K562 (cell line): ENCODE data around the gene MEGF9. TPM values are rescaled to one million over a fixed set of nuclear protein-coding genes. Genes with fewer than 3 reads are reported as not detected.

Experiments
- FOXJ3 ChIP-seq: sonication (generic); formaldehyde crosslinking; IDR thresholded peaks from 2 replicates; pipeline ENCODE4 v1.4.0; 2020; ENCODE audit warnings: mild to moderate bottlenecking, missing genetic modification reagents
- FOXM1 ChIP-seq, 2 experiments: fragments of 450-650 bp in 1 of 2; sonication (generic) in 1 of 2; formaldehyde crosslinking in 1 of 2; IDR thresholded peaks; 2 replicates each; pipeline versions ENCODE4 v1.6.1 to v1.9.0; 2017 to 2022; ENCODE audit warnings: low read depth in 2 of 2, mild to moderate bottlenecking in 2 of 2, missing genetic modification reagents in 1 of 2, moderate library complexity in 1 of 2
- HDAC6 ChIP-seq: IDR thresholded peaks from 2 replicates; pipeline ENCODE4 v1.6.1; 2012; ENCODE audit warnings: low read depth, mild to moderate bottlenecking, control low read depth, inconsistent platforms, low read length, moderate library complexity
- KLF10 ChIP-seq: fragments of 250-450 bp; sonication (Bioruptor Pico); IDR thresholded peaks from 2 replicates; pipeline ENCODE4 v1.6.1; 2021; ENCODE audit warnings: matching md5 sums
- L3MBTL2 ChIP-seq: fragments of 450-650 bp; IDR thresholded peaks from 2 replicates; pipeline ENCODE4 v1.6.1; 2016; ENCODE audit warnings: mild to moderate bottlenecking, moderate library complexity
- NFIX ChIP-seq: fragments of 250-450 bp; sonication (Bioruptor Pico); IDR thresholded peaks from 2 replicates; pipeline ENCODE4 v1.4.0; 2020; ENCODE audit warnings: low read depth, mild to moderate bottlenecking, moderate library complexity
- SMARCE1 ChIP-seq: fragments of 450-650 bp; IDR thresholded peaks from 2 replicates; pipeline ENCODE4 v1.7.1; 2016; ENCODE audit warnings: mild to moderate bottlenecking
- ZNF583 ChIP-seq: fragments of 250-450 bp; sonication (Bioruptor Pico); IDR thresholded peaks from 2 replicates; pipeline ENCODE4 v1.4.0; 2020
- polyA plus RNA-seq, 8 experiments: library from polyadenylated mRNA; depleted of rRNA in 4 of 8; stranded (reverse) in 5 of 8; unstranded in 3 of 8; fragments of >200 nt; fragmentation: Nextera tagmentation in 2 of 8; fragmentation: Illumina TruSeq in 1 of 8; extraction: Ambion mirVana in 2 of 8; extraction: Trizol in 1 of 8; gene quantifications; 2 replicates each; pipeline versions ENCODE4 v1.2.1 to v1.2.3, GENCODE V29; 2011 to 2014; ENCODE audit warnings: inconsistent platforms in 1 of 8, missing spikeins in 1 of 8
- total RNA-seq, 7 experiments: library from RNA; depleted of rRNA in 6 of 7; stranded (reverse); fragments of >200 nt in 6 of 7; fragmentation: Illumina TruSeq in 2 of 7; extraction: Trizol in 2 of 7; gene quantifications; 2 replicates each; pipeline versions ENCODE4 v1.2.1 to v1.2.3, GENCODE V29; 2011 to 2021; ENCODE audit warnings: low replicate concordance in 1 of 7
- TF ChIP-seq, protein P1 (sequence below): fragments of 450-650 bp; IDR thresholded peaks from 2 replicates; pipeline ENCODE4 v1.6.1; 2016; ENCODE audit warnings: low read depth
- TF ChIP-seq, protein P2 (sequence below): sonication (generic); formaldehyde crosslinking; IDR thresholded peaks from 2 replicates; pipeline ENCODE4 v1.8.0; 2022; ENCODE audit warnings: missing genetic modification reagents, mild to moderate bottlenecking, borderline replicate concordance
- TF ChIP-seq, protein P3 (sequence below): fragments of 450-650 bp; IDR thresholded peaks from 2 replicates; pipeline ENCODE4 v1.6.1; 2016; ENCODE audit warnings: low read depth, mild to moderate bottlenecking, moderate library complexity
- TF ChIP-seq, protein P4 (sequence below): fragments of 250-450 bp; sonication (Bioruptor Pico); IDR thresholded peaks from 2 replicates; pipeline ENCODE4 v1.8.0; 2022; ENCODE audit warnings: inconsistent platforms, mild to moderate bottlenecking, moderate library complexity, borderline replicate concordance
- TF ChIP-seq, protein P5 (sequence below): fragments of 450-650 bp; formaldehyde crosslinking; conservative IDR thresholded peaks from 2 replicates; pipeline ENCODE4 v1.4.0; 2022; ENCODE audit warnings: mild to moderate bottlenecking, missing genetic modification characterization

The MEGF9 gene
- total and polyA plus RNA-seq, 9 of the 15 experiments (the other 6 are each of a cell fraction or from before 2014, with no cell fraction given): 2.1 to 6.2 (median 3.8) TPM

DNA sequence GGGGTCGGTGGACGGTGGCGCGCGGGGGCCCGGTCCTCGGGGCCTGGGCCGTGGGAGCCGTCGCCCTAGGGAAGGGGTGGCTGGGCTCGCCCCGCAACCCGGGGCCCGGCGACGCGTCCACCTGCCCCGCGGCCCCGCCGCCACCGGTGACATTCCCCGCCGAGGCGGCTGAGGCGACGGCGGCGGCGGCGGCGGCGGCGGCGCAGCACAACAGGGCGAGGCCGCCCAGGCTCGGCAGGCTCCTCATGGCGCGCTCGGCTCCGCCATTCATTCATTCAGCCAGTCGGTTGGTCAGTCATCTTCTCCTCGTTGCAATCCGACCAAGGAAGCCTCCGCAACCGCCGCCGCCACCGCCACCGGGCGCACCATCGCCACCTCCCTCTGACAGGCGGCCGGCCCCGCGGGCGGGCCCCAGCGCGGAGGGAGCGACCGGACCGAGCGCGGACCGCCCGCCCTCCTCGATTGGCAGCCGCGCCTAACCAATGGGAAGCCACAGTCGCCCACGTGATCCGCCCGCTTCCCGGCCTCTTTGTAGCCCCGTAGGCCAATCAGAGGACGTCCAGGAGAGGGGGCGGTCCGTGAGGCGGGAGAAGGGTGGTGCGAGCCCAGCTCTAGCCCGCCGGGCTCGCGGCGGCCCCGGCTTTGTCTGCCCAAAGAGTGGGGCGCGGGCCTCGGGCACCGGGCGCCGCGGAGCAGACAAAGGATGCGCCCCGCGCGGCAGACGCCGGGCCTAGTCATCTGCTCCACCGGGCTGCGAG lies at the start of gene MEGF9 (continued):
- TF ChIP-seq, protein P1, sequence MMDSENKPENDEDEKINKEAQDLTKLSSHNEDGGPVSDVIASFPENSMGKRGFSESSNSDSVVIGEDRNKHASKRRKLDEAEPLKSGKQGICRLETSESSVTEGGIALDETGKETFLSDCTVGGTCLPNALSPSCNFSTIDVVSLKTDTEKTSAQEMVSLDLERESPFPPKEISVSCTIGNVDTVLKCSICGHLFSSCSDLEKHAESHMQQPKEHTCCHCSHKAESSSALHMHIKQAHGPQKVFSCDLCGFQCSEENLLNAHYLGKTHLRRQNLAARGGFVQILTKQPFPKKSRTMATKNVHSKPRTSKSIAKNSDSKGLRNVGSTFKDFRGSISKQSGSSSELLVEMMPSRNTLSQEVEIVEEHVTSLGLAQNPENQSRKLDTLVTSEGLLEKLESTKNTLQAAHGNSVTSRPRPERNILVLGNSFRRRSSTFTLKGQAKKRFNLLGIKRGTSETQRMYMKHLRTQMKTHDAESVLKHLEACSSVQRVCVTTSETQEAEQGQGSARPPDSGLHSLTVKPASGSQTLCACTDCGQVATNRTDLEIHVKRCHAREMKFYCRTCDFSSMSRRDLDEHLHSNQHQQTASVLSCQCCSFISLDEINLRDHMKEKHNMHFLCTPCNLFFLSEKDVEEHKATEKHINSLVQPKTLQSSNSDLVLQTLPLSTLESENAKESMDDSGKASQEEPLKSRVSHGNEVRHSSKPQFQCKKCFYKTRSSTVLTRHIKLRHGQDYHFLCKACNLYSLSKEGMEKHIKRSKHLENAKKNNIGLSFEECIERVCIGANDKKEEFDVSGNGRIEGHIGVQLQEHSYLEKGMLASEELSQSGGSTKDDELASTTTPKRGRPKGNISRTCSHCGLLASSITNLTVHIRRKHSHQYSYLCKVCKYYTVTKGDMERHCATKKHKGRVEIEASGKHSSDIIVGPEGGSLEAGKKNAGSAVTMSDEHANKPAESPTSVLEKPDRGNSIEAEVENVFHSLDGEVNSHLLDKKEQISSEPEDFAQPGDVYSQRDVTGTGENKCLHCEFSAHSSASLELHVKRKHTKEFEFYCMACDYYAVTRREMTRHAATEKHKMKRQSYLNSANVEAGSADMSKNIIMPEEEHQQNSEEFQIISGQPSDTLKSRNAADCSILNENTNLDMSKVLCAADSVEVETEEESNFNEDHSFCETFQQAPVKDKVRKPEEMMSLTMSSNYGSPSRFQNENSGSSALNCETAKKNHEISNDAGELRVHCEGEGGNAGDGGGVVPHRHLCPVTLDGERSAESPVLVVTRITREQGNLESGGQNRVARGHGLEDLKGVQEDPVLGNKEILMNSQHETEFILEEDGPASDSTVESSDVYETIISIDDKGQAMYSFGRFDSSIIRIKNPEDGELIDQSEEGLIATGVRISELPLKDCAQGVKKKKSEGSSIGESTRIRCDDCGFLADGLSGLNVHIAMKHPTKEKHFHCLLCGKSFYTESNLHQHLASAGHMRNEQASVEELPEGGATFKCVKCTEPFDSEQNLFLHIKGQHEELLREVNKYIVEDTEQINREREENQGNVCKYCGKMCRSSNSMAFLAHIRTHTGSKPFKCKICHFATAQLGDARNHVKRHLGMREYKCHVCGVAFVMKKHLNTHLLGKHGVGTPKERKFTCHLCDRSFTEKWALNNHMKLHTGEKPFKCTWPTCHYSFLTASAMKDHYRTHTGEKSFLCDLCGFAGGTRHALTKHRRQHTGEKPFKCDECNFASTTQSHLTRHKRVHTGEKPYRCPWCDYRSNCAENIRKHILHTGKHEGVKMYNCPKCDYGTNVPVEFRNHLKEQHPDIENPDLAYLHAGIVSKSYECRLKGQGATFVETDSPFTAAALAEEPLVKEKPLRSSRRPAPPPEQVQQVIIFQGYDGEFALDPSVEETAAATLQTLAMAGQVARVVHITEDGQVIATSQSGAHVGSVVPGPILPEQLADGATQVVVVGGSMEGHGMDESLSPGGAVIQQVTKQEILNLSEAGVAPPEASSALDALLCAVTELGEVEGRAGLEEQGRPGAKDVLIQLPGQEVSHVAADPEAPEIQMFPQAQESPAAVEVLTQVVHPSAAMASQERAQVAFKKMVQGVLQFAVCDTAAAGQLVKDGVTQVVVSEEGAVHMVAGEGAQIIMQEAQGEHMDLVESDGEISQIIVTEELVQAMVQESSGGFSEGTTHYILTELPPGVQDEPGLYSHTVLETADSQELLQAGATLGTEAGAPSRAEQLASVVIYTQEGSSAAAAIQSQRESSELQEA: no peak
- TF ChIP-seq, protein P2, sequence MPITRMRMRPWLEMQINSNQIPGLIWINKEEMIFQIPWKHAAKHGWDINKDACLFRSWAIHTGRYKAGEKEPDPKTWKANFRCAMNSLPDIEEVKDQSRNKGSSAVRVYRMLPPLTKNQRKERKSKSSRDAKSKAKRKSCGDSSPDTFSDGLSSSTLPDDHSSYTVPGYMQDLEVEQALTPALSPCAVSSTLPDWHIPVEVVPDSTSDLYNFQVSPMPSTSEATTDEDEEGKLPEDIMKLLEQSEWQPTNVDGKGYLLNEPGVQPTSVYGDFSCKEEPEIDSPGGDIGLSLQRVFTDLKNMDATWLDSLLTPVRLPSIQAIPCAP: no peak
- no peak for TF ChIP-seq ZNF583
- no peak for TF ChIP-seq HDAC6
- TF ChIP-seq, protein P3, sequence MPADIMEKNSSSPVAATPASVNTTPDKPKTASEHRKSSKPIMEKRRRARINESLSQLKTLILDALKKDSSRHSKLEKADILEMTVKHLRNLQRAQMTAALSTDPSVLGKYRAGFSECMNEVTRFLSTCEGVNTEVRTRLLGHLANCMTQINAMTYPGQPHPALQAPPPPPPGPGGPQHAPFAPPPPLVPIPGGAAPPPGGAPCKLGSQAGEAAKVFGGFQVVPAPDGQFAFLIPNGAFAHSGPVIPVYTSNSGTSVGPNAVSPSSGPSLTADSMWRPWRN: no peak
- TF ChIP-seq, protein P4, sequence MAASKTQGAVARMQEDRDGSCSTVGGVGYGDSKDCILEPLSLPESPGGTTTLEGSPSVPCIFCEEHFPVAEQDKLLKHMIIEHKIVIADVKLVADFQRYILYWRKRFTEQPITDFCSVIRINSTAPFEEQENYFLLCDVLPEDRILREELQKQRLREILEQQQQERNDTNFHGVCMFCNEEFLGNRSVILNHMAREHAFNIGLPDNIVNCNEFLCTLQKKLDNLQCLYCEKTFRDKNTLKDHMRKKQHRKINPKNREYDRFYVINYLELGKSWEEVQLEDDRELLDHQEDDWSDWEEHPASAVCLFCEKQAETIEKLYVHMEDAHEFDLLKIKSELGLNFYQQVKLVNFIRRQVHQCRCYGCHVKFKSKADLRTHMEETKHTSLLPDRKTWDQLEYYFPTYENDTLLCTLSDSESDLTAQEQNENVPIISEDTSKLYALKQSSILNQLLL (CRISPR knock-in tag): no peak
- TF ChIP-seq KLF10: no peak
- TF ChIP-seq, protein P5, sequence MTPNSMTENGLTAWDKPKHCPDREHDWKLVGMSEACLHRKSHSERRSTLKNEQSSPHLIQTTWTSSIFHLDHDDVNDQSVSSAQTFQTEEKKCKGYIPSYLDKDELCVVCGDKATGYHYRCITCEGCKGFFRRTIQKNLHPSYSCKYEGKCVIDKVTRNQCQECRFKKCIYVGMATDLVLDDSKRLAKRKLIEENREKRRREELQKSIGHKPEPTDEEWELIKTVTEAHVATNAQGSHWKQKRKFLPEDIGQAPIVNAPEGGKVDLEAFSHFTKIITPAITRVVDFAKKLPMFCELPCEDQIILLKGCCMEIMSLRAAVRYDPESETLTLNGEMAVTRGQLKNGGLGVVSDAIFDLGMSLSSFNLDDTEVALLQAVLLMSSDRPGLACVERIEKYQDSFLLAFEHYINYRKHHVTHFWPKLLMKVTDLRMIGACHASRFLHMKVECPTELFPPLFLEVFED (CRISPR knock-in tag): no peak
- TF ChIP-seq FOXM1 (IDR thresholded peaks at IDR 0.05; ENCODE audit: low read depth): no peak
- no peak for TF ChIP-seq FOXM1 (CRISPR knock-in tag; IDR thresholded peaks at IDR 0.05; ENCODE audit: low read depth)
- TF ChIP-seq L3MBTL2: peak; percentile 86
- no peak for TF ChIP-seq NFIX
- no peak for TF ChIP-seq SMARCE1
- no peak for TF ChIP-seq FOXJ3 (CRISPR knock-in tag)
